Fibroblast of lung (primary cell): ENCODE results near the gene ZFYVE26.

Source experiments
- CTCF ChIP-seq, 2 donors: IDR thresholded peaks in 1 of 2; conservative IDR thresholded peaks in 1 of 2; 1 replicate in 1 of 2; 2 replicates in 1 of 2; pipeline ENCODE4 v1.5.1; 2011 to 2012; ENCODE audit warnings: low read length in 2 of 2, control low read depth in 1 of 2, inconsistent platforms in 1 of 2, low read depth in 1 of 2, mild to moderate bottlenecking in 1 of 2
- EZH2 ChIP-seq: IDR thresholded peaks from 2 replicates; pipeline ENCODE4 v1.5.1; 2012; ENCODE audit warnings: low read length, control low read depth, mild to moderate bottlenecking; ENCODE audit errors: missing control alignments

- TF ChIP-seq CTCF (conservative IDR thresholded peaks at IDR 0.05 in 1 of 2, IDR thresholded peaks at IDR 0.05 in 1 of 2; ENCODE audit: low read depth in 1 of 2, low read length in 2 of 2): no peak
- TF ChIP-seq EZH2: no peak
Observed at GRCh38 chr14:67738740-67739504, 77.5 kb downstream of the ZFYVE26 start.
